IPS DF 4.7 (cell line): Measurements from ENCODE around the gene TMEM272.

ENCODE experiments used
- DNase-seq: peaks from one replicate; pipeline ENCODE4 v3.0.0-alpha.2; 2013; ENCODE audit warnings: low spot score; ENCODE audit errors: extremely low read depth

Gene TMEM272

GRCh38 chr13:51856027-51856736 is 11.2 kb upstream of the TMEM272 start:
- no peak for DNase-seq

- peak; percentile 89 for DNase-seq
These were observed 4.4 kb upstream of the TMEM272 start for GRCh38 chr13:51849145-51850101.

DNA sequence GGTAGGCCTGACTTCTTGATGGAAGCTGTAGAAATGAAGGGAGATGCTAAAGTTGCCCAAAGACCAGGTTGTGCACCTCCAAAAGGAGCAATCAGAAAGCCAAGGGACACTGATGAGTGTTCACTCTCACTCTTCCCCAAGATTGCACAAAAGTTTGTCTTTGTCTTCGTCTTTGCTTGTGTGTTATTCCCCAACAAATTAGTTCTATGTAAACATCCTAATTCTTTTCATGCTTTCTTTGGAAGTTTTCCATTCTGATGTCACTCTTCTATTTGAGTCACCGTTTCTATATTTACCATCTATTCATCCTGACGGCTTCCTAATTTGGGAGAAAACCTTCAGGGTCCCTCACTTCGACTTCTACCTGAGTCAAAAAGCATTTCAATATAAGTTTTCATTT is 3.7 kb upstream of the TMEM272 start:
- DNase-seq: no peak

GRCh38 chr13:51846756-51847155 is 1.8 kb upstream of the TMEM272 start:
- no peak for DNase-seq

- DNase-seq: no peak
These were observed 769 bp upstream of the TMEM272 start for GRCh38 chr13:51845574-51846318.

GRCh38 chr13:51843529-51843928 is 1.4 kb downstream of the TMEM272 start:
- no peak for DNase-seq

- DNase-seq: no peak
These were observed 3.2 kb downstream of the TMEM272 start for GRCh38 chr13:51841732-51842131.

- no peak for DNase-seq
These were observed 4.1 kb downstream of the TMEM272 start for GRCh38 chr13:51840917-51841316.

DNA sequence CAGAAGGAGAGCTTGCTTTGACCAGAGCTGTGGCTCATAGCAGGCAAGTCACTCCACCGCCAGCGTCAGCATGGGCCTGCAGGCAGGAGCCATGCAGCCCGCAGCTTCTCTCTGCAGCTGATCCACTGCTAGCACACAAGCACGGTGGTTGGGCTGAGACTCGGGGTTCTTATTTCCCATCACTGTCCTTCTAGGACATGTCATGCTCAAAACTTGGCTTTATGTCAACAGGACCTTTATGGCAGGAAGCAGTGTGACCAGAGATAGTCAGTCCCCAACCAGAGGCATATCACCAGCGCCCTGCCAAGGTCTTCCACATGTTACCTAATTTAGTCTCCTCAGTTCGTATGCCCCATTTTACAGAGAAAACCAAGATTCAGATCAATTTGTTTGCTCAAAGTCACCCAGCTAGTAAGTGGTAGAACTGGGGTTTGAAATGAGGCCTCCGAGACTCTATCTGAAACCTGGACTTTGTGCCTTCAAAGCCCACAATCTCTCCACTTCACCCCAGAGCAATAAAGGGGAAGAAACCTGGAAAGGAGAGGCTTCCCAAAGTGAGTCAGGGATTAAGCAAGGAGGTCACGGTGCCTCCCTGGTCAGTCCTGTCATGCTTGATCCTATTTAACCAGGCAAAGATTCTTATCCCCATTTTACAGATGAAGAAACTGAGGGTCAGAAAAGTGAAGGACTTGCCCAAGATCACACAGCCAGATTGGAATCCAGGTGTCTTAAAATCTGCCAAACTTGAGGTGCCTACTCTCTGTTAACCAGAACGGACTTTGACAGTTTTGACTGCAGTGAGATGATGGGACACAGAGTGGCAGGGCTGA is 5.1 kb downstream of the TMEM272 start:
- no peak for DNase-seq

- no peak for DNase-seq
These were observed 6.6 kb downstream of the TMEM272 start for GRCh38 chr13:51838240-51838846.

DNA sequence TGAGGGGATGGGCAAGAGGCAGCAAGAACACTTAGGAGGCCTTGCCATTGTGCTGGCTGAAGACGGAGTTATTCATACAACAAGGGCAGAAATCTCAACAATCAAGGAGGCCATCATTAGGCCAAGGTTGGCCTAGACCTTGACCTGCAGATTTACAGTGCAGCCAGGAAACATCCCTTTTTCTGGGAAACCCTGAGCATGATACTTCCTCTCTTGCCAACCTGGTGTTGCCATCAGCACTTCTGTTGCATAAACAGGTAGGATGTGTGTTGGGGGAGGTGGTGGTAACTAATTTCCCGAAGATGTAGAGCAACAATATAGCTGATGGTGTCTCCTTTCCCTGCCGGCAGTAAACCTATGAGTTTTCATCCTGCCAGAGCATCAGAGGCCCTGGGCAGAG is 8.0 kb downstream of the TMEM272 start:
- DNase-seq: no peak

GRCh38 chr13:51834581-51835171 is 10.3 kb downstream of the TMEM272 start:
- no peak for DNase-seq

DNA sequence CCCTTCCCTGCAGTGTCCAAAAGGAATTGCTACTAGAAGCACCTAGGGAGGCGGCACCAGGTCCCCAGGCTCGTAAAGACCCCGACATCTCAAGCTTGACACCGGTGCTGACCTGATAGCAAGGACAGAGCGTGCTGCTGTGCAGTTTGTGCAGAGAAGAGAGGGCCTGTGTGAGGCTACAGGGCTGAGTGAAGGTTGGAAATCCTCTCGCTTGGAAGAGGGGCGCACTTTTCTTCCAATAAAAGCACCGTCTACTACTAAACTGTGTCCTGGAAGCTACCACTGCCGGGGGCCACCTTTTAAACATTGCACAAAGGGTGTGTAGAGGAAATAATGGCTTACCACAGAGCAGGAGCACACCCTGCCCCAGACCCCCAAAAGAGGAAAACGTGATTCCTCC is 11.0 kb downstream of the TMEM272 start:
- DNase-seq: no peak

- DNase-seq: no peak
These were observed 12.4 kb downstream of the TMEM272 start for GRCh38 chr13:51832471-51833152.

DNA sequence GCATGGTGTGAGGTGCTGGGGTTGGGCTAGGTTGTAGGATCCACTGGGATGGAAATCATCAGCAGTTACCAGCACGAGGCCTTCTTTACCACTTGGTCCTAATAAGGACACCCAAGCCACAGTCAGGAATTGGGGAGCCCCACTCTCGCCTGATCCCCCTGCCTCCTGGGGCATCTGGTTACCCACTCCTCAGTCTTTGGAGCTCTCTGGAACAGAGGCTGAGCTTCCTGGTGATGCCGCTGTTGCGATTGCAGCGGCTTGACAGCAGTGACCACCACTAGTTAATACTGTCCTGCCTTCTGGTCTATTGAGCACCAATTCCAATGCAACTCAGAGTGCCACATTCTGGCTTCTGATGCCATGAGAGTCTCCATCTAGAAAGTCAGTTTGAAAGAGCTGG is 13.5 kb downstream of the TMEM272 start:
- no peak for DNase-seq

GRCh38 chr13:51829568-51829899 is 15.4 kb downstream of the TMEM272 start:
- DNase-seq: no peak

GRCh38 chr13:51828730-51829567 is 16.0 kb downstream of the TMEM272 start:
- no peak for DNase-seq

DNA sequence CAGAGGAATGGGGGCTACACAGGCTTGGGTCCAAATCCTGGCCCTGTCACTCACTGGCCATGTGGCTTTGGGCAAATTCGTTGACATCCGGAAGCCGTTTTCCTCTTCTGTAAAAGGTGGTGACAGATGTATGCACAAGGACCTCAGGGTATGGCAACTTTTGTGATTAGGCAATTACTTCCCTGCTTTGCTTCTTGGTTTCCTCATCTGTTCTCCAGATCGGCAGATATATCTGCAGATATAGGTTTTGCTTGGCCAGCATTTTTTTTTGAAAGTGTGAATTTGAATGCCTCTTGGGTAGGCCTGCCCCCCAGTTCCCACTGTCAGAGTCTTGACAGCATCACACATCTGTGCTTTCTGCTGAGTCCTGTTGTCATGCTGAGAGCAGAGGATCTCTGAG is 17.7 kb downstream of the TMEM272 start:
- DNase-seq: no peak

- DNase-seq: no peak
These were observed 18.4 kb downstream of the TMEM272 start for GRCh38 chr13:51826606-51827005.
